NOMO-1 treated with dmso at 0.1 percent for 144 hours (cell line): ENCODE data around the gene LACC1.

Experiments
- DNase-seq: peaks from one replicate; lab custom pipeline; 2025; ENCODE audit not compliant: unreplicated experiment; lab: John Stamatoyannopoulos, UW

The LACC1 gene

DNA sequence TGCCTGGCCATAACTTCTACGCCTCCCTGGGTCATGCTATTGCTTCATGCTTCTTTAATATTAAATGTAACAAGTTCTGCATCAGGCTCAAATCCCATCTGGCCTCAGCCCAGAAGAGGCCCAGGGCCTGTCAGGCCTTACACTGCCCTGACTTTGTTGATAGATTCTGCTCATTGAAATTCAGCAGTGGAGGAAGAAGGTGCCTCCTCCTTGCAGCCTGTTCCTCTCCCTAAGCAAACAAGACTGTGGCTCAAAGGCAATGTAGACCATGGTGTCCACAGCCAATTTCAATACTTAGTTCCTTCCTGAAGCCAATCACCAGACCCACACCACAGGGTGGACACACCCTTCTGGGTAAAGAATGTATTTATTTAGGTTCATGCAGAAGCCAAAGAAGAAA lies 59.4 kb downstream of the LACC1 start:
- no peak for DNase-seq

DNA sequence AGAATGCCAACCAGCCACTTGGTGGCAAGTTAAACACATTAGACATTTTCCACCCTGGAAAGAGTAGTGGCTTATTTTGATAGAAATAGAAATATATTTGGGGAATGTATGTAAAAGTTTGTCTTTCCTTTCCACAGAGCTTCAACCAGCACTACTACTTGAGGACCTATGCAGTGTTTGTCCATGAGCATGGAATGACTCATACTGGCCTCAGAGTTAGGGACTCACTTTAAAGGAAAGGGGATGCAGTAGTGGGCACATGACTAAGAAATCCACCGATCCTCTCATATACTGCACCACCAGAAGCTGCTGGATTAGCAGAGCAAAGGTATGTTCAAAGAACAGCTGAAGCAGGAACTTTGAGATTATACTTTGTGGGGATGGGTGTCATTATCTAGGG lies 62.6 kb downstream of the LACC1 start:
- DNase-seq, result no peak
